AG09309 (cell line): ENCODE data around the gene TLR3.

Experiments
- DNase-seq: peaks from one replicate; pipeline ENCODE4 v3.0.0-alpha.2; 2010; ENCODE audit warnings: low read depth
- H3K4me3 ChIP-seq: 2 replicates; pipeline ENCODE4 v1.5.1; 2011; ENCODE audit warnings: mild to moderate bottlenecking, low read depth, low read length, moderate library complexity; ENCODE audit not compliant: control insufficient read depth
- CTCF ChIP-seq: IDR thresholded peaks from 2 replicates; pipeline ENCODE4 v1.5.1; 2011; ENCODE audit warnings: mild to moderate bottlenecking, low read depth, low read length, inconsistent platforms; ENCODE audit not compliant: insufficient read depth, control insufficient read depth; ENCODE audit errors: missing control alignments

TLR3 gene

GRCh38 chr4:186104890-186105646 is 36.1 kb downstream of the TLR3 start:
- no peak overlapping the region for H3K4me3 ChIP-seq
- DNase-seq, result no peak

GRCh38 chr4:186105647-186106321 is 36.8 kb downstream of the TLR3 start:
- DNase-seq, result no peak
- no peak for TF ChIP-seq CTCF
- no peak overlapping the region for H3K4me3 ChIP-seq

More at GRCh38 chr4:186104890-186105646, 36.1 kb downstream of the TLR3 start:
- no peak for TF ChIP-seq CTCF

GRCh38 chr4:186107947-186108346 is 39.0 kb downstream of the TLR3 start:
- TF ChIP-seq CTCF, result no peak
- H3K4me3 ChIP-seq, result no peak overlapping the region
- no peak for DNase-seq

- no peak for TF ChIP-seq CTCF
- no peak for DNase-seq
- H3K4me3 ChIP-seq, result no peak overlapping the region
Observed at GRCh38 chr4:186108391-186108790, 39.4 kb downstream of the TLR3 start.

- H3K4me3 ChIP-seq, result no peak overlapping the region
- DNase-seq, result no peak
- TF ChIP-seq CTCF, result no peak
Observed at GRCh38 chr4:186109245-186109644, 40.3 kb downstream of the TLR3 start.

GRCh38 chr4:186116697-186117096 is 47.7 kb downstream of the TLR3 start:
- no peak overlapping the region for H3K4me3 ChIP-seq
- no peak for DNase-seq
- no peak for TF ChIP-seq CTCF

GRCh38 chr4:186118582-186118981 is 49.6 kb downstream of the TLR3 start:
- no peak overlapping the region for H3K4me3 ChIP-seq
- no peak for TF ChIP-seq CTCF
- DNase-seq, result no peak
